Omental fat pad (tissue), 4 donors: ENCODE data around the gene ARHGEF4. TPM values are rescaled to one million over a fixed set of nuclear protein-coding genes. Genes with fewer than 3 reads are reported as not detected.

ENCODE experiments used
- ATAC-seq: fragments of 150-250 bp; one replicate; pipeline ENCODE4 v1.9.1; 2016; ENCODE audit warnings: mild to moderate bottlenecking, moderate library complexity; ENCODE audit not compliant: low FRiP score
- DNase-seq: peaks from one replicate; pipeline ENCODE4 v3.0.0-alpha.2; 2019; ENCODE audit warnings: low spot score
- total RNA-seq, 4 donors: library from RNA; depleted of rRNA; stranded (reverse); fragments of >200 nt; gene quantifications; one replicate each; pipeline ENCODE4 v1.1.0, GENCODE V29; 2016
- TF ChIP-seq, protein P1 (sequence below), 3 donors: fragments of 450-650 bp; IDR thresholded peaks; one replicate each; pipeline ENCODE4 v1.5.1; 2016 to 2017; ENCODE audit warnings: antibody characterized with exemption in 3 of 3, mild to moderate bottlenecking in 3 of 3, moderate library complexity in 2 of 3

Gene ARHGEF4
- total RNA-seq, 4 donors from 2014 or later = 2.0 to 18.0 (median 15.0) TPM

DNA sequence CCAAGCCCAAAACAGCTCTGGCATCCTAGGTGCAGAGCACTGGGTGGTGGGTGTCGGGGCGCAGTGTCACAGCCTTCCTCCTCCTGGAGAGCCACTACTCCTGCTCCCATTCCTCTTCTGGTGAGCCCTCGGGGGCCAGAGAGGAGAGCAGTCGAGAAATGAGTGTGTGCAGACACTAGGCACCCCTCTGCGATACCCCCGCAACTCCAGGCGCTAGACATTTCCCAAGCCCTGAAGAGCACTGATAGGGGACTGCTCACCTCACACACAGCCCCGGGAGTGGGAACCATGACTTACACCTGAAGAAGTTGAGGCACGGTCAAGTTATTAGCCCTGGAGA lies 202.4 kb downstream of the ARHGEF4 start:
- ATAC-seq (no peak), DNase-seq (no peak)
- TF ChIP-seq, protein P1, sequence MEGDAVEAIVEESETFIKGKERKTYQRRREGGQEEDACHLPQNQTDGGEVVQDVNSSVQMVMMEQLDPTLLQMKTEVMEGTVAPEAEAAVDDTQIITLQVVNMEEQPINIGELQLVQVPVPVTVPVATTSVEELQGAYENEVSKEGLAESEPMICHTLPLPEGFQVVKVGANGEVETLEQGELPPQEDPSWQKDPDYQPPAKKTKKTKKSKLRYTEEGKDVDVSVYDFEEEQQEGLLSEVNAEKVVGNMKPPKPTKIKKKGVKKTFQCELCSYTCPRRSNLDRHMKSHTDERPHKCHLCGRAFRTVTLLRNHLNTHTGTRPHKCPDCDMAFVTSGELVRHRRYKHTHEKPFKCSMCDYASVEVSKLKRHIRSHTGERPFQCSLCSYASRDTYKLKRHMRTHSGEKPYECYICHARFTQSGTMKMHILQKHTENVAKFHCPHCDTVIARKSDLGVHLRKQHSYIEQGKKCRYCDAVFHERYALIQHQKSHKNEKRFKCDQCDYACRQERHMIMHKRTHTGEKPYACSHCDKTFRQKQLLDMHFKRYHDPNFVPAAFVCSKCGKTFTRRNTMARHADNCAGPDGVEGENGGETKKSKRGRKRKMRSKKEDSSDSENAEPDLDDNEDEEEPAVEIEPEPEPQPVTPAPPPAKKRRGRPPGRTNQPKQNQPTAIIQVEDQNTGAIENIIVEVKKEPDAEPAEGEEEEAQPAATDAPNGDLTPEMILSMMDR (IDR thresholded peaks at IDR 0.05) = no peak

DNA sequence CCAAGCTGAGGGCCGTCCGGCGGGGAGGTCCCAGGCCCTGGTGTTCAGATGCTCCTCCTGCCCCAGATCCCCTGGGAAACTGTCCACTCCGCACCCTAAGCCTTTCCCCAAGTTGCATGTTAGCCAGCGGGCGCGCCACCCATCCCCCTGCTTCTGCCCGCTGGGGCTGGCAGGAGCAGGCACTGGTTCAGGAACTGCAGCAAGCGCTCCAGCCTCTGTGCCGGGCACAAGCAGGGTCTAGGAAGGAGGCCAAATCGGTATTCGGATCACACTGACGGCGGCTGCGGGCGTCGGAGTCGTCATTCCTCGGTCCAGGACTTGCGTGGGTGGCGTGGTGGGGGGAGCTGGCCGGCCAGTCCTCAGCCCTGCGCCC lies 202.8 kb downstream of the ARHGEF4 start:
- TF ChIP-seq, protein P1 (IDR thresholded peaks at IDR 0.05) = no peak
- DNase-seq (no peak), ATAC-seq (no peak)

DNA sequence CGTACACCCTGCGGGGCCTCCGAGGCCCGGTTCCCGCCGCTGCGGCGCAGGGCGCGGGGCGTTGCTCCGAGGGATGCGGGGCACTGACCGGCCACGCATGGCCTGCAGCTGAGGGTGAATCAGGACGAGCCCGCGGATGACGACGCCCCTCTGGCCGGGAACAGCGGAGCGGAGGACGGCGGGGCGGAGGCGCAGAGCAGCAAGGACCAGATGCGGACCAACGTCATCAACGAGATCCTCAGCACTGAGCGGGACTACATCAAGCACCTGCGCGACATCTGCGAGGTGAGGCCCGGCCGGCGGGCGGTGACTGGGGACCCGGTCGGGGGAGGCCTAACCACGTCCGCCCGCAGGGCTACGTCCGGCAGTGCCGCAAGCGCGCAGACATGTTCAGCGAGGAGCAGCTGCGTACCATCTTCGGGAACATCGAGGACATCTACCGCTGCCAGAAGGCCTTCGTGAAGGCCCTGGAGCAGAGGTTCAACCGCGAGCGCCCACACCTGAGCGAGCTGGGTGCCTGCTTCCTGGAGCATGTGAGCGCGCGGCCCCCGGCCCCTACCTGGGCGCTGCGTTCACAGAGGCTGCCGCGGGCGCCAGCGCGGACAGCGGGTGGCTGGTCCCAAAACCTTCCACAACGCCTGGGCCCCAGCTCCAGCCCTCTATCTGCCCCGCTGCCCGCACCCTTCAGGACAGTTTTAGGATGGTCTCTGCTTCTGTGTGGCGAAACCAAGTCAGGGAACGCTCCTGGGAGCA lies 203.4 kb downstream of the ARHGEF4 start:
- DNase-seq (no peak), ATAC-seq (no peak)
- TF ChIP-seq, protein P1 (IDR thresholded peaks at IDR 0.05) = no peak

DNA sequence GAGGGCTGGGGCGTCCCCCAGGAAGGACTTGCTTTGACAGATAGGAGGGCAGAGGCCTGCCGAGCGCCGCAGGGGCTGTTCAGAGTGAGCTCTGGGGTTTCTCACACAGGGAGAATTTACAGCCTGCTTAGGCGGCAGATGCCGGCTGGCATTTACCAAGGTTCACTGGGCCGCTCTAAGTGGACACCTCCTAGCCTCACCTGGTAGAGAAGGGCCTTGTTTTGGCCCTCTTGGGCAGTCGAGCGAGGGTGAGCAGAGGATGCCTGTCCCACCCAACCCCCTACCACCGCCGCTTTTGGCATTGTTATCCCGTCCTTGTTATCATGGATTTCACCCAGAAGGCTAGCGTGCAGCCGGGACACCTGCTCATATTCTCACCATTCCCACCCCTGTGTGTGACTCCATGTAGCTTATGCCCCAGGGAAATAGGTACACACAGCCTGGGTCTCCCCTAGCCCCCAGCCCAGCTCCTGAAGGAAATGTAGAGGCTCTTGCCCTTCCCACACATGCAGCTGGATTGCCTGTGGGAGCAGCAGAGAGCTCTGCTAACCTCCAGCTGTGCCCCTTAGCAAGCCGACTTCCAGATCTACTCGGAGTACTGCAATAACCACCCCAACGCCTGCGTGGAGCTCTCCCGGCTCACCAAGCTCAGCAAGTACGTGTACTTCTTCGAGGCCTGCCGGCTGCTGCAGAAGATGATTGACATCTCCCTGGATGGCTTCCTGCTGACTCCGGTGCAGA lies 204.1 kb downstream of the ARHGEF4 start:
- no peak for DNase-seq
- no peak for ATAC-seq
- TF ChIP-seq, protein P1 (IDR thresholded peaks at IDR 0.05) = no peak

DNA sequence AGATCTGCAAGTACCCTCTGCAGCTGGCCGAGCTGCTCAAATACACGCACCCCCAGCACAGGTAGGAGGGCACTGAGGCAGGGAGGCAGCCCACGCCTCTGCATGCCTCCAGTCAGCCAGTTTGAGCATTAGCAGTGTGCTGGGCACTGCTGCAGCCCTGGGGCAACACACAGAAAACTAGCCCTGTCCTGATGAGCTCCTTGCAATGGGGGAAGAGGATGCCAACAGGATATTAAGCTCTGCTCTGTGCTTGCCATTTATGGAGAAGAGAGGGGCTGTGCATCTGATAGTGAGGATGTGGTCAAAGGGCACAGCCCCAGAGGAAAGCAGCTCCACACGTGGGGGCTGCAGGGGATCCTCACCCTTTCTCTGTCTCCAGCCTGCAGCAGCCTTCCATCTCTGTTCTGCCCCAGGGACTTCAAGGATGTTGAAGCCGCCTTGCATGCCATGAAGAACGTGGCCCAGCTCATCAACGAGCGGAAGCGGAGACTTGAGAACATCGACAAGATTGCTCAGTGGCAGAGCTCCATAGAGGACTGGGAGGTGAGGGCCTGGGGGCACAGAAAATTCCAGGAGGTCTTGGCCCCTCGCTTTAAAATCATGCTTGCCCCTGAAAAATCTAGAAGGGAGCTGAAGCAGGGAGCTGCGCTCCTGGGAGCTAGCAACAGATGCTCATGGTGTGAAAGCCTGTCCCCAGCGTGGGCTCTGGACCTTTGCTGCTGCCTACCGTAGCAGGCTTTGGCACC lies 204.9 kb downstream of the ARHGEF4 start:
- no peak for ATAC-seq
- TF ChIP-seq, protein P1 (IDR thresholded peaks at IDR 0.05) = no peak
- DNase-seq = no peak

DNA sequence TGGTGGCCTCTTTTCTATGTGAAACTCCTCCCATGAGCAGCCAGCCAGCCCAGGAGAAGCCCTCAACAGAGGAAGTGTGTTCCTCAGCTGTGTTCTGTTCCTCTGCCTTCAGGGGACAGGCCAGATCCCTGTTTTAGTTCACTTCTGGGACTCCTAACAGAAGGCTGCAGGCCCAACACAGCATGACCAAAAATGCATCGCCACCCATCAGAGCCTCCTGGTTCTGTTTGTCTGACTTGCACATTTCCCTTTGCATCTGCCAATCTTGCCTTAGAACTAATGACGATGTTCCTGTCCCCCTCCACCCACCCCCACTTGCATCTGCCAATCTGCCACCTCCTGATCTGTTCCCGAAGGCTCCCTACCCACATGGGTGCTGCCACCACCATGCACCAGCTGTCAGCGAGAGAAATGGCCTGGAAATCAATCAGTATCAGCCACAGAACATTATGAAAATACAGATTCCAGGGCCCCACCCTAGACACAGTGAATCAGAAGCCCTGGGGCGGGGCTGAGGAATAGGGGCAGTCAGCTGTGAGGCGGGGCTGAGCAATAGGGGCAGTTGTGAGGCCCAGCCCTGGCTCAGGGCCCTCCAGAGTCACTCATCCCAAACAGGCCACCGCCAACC lies 205.5 kb downstream of the ARHGEF4 start:
- DNase-seq (no peak), ATAC-seq (no peak)
- TF ChIP-seq, protein P1 (IDR thresholded peaks at IDR 0.05) = no peak
